ENCODE measurements around the gene NANOS2.

NANOS2 gene

GRCh38 chr19:45863840-45864628 lies 50.5 kb downstream of the NANOS2 start, which contains the start of gene FOXA3:
FOXA3 (plus strand) TSS chr19:45864326; CDS start chr19:45864457, 131 bp downstream.
- H3K4me3 ChIP-seq (ENCODE audit: low read depth, low read length), result peak within 1 kb of the TSS; percentile 42
- TF ChIP-seq CTCF (IDR thresholded peaks at IDR 0.05; ENCODE audit: borderline replicate concordance, insufficient read depth, low read depth, low read length), result peak; percentile 71

GRCh38 chr19:45863335-45863839 lies 51.2 kb downstream of the NANOS2 start:
- no peak for TF ChIP-seq CTCF (IDR thresholded peaks at IDR 0.05; ENCODE audit: borderline replicate concordance, insufficient read depth, low read depth, low read length)
- peak overlapping the region; percentile 42 for H3K4me3 ChIP-seq (ENCODE audit: low read depth, low read length)
